ENCODE results near the gene ERAS. TPM values are rescaled to one million over a fixed set of nuclear protein-coding genes. Genes with fewer than 3 reads are reported as not detected.

The ERAS gene
- not detected in 2 replicates for total RNA-seq

GRCh38 chrX:48826135-48826875 lies at the start of gene ERAS:
Gene ERAS, plus strand, starts transcription at chrX:48826513. Its CDS starts 2,611 bp downstream, at chrX:48829124.

GRCh38 chrX:48786341-48786800 lies 39.9 kb upstream of the ERAS start, which contains the start of gene GATA1:
Gene GATA1, plus strand, starts transcription at chrX:48786590. Its CDS starts 4,520 bp downstream, at chrX:48791110.

GRCh38 chrX:48801280-48802088 lies 24.8 kb upstream of the ERAS start, which contains the start of gene HDAC6:
Gene HDAC6, plus strand, starts transcription at chrX:48802067. Its CDS starts 626 bp downstream, at chrX:48802693.

GRCh38 chrX:48835524-48836329 lies 9.4 kb downstream of the ERAS start, which contains the start of gene PCSK1N:
Gene PCSK1N, minus strand, starts transcription at chrX:48835610. Its CDS starts 78 bp downstream, at chrX:48835532.

Small RNA genes within 50 kb of the gene (small RNA-seq; reads per million reads assigned to genes)
- gene RNU6-29P, result not detected

Other genes starting within 250 kb of the ERAS start
- 65.3 and 85.5 TPM in 2 replicates for gene WDR13, start 229.0 kb upstream of the ERAS start, total RNA-seq
- gene WAS, start 142.7 kb upstream of the ERAS start, total RNA-seq, result 0.07 TPM in 1 of 2 replicates, not detected in the other
- gene SUV39H1, start 129.8 kb upstream of the ERAS start, total RNA-seq, result 11.0 and 15.8 TPM in 2 replicates
- not detected in 2 replicates for gene GLOD5, start 64.8 kb upstream of the ERAS start, total RNA-seq
- gene GATA1, start 39.9 kb upstream of the ERAS start, total RNA-seq, result not detected in 2 replicates
- gene HDAC6, start 24.4 kb upstream of the ERAS start, total RNA-seq, result 20.6 and 28.7 TPM in 2 replicates
- gene PCSK1N, start 9.1 kb downstream of the ERAS start, total RNA-seq, result not detected in 2 replicates
- 16.8 and 19.9 TPM in 2 replicates for gene TIMM17B, start 71.3 kb downstream of the ERAS start, total RNA-seq
- gene PQBP1, start 71.4 kb downstream of the ERAS start, total RNA-seq, result 46.6 and 49.9 TPM in 2 replicates
- gene SLC35A2, start 85.1 kb downstream of the ERAS start, total RNA-seq, result 13.0 and 14.1 TPM in 2 replicates
- 5.6 and 7.4 TPM in 2 replicates for gene PIM2, start 92.5 kb downstream of the ERAS start, total RNA-seq
- 25.0 and 27.6 TPM in 2 replicates for gene OTUD5, start 131.1 kb downstream of the ERAS start, total RNA-seq
- gene KCND1, start 145.3 kb downstream of the ERAS start, total RNA-seq, result 0.13 and 0.36 TPM in 2 replicates
- gene GRIPAP1, start 175.8 kb downstream of the ERAS start, total RNA-seq, result 17.4 and 21.1 TPM in 2 replicates
- 25.9 and 36.5 TPM in 2 replicates for gene TFE3, start 216.8 kb downstream of the ERAS start, total RNA-seq
- 1.1 and 1.2 TPM in 2 replicates for gene CCDC120, start 232.5 kb downstream of the ERAS start, total RNA-seq
- gene PRAF2, start 247.5 kb downstream of the ERAS start, total RNA-seq, result 7.8 and 12.3 TPM in 2 replicates